ENCODE results near the gene POU2F2. TPM values are rescaled to one million over a fixed set of nuclear protein-coding genes. Genes with fewer than 3 reads are reported as not detected.

Gene POU2F2
- total RNA-seq, 1 experiment from 2014 or later: 2.9 TPM

GRCh38 chr19:42060117-42060516 is 72.1 kb downstream of the POU2F2 start:
- CTCF ChIA-PET: no interaction called here
- BruUV-seq (replicated peaks): no TSS peak

GRCh38 chr19:42059196-42059595 is 73.0 kb downstream of the POU2F2 start:
- intact Hi-C loops (cut with micrococcal nuclease; ENCODE audit: unreplicated experiment): no loop called here
- no peaks in the 10 kb centered on the region for H3K79me2 ChIP-seq (ENCODE audit: low read depth)
- H3F3A ChIP-seq (ENCODE audit: insufficient read depth, low read depth): 0 out of 2 replicates have a peak, but pooled peaks cover 8% of the 10 kb centered on the region
- no peak overlapping the region for H2AFZ ChIP-seq
- no peak overlapping the region for H3K4me3 ChIP-seq
- H3K4me1 ChIP-seq (replicated peaks; ENCODE audit: insufficient read depth): 0 out of 2 replicates have a peak, but pooled peaks cover 5% of the 10 kb centered on the region
- no peaks in the 10 kb centered on the region for H3K27me3 ChIP-seq (ENCODE audit: insufficient read depth, low read depth)
- POLR2A ChIA-PET (ENCODE audit: unreplicated experiment): no interaction called here
- H3K9me2 ChIP-seq (ENCODE audit: insufficient read depth): no peaks in the 10 kb centered on the region
- H3K36me3 ChIP-seq (ENCODE audit: low read depth): no peaks in the 10 kb centered on the region
- no peak for DNase-seq
- CTCF ChIA-PET: interaction anchor here (0.6 to 0.7 kb wide), 2 partner anchors 34 to 107 kb away, joined by 3 to 5 read pairs; no protein-coding TSS in a partner anchor
- H3K27ac ChIP-seq: no peak overlapping the region
- TF ChIP-seq EZH2 (IDR thresholded peaks at IDR 0.05; ENCODE audit: low read depth) (no peak), CTCF (conservative IDR thresholded peaks at IDR 0.05) (no peak)
- no TSS peak for BruUV-seq (replicated peaks)
- no peaks in the 10 kb centered on the region for H4K20me1 ChIP-seq (ENCODE audit: insufficient read depth)
- no peak overlapping the region for H3K4me2 ChIP-seq
- H3K9me3 ChIP-seq (ENCODE audit: insufficient read depth, low read depth): no peaks in the 10 kb centered on the region

More at GRCh38 chr19:42060117-42060516, 72.1 kb downstream of the POU2F2 start:
- Histone ChIP-seq H3K27ac (no peak overlapping the region), H3K9me2 (ENCODE audit: insufficient read depth) (no peaks in the 10 kb centered on the region), H3K79me2 (ENCODE audit: low read depth) (no peaks in the 10 kb centered on the region), H2AFZ (no peak overlapping the region), H3K9me3 (ENCODE audit: insufficient read depth, low read depth) (no peaks in the 10 kb centered on the region), H4K20me1 (ENCODE audit: insufficient read depth) (no peaks in the 10 kb centered on the region), H3F3A (ENCODE audit: insufficient read depth, low read depth) (0 out of 2 replicates have a peak, but pooled peaks cover 8% of the 10 kb centered on the region), H3K4me1 (replicated peaks; ENCODE audit: insufficient read depth) (0 out of 2 replicates have a peak, but pooled peaks cover 5% of the 10 kb centered on the region), H3K27me3 (ENCODE audit: insufficient read depth, low read depth) (no peaks in the 10 kb centered on the region), H3K4me2 (no peak overlapping the region), H3K36me3 (ENCODE audit: low read depth) (no peaks in the 10 kb centered on the region), H3K4me3 (no peak overlapping the region)
- intact Hi-C loops (cut with micrococcal nuclease; ENCODE audit: unreplicated experiment): no loop called here
- no peak for DNase-seq
- no peak for TF ChIP-seq EZH2 (IDR thresholded peaks at IDR 0.05; ENCODE audit: low read depth)
- no peak for TF ChIP-seq CTCF (conservative IDR thresholded peaks at IDR 0.05)
- POLR2A ChIA-PET (ENCODE audit: unreplicated experiment): no interaction called here

- DNase-seq: no peak
- Histone ChIP-seq H3F3A (ENCODE audit: insufficient read depth, low read depth) (peaks cover 14% of the 10 kb centered on the region), H3K4me3 (no peak overlapping the region), H3K27ac (no peak overlapping the region), H3K4me1 (replicated peaks; ENCODE audit: insufficient read depth) (peaks cover 17% of the 10 kb centered on the region), H3K4me2 (no peak overlapping the region), H4K20me1 (ENCODE audit: insufficient read depth) (no peaks in the 10 kb centered on the region), H3K36me3 (ENCODE audit: low read depth) (no peaks in the 10 kb centered on the region), H3K9me3 (ENCODE audit: insufficient read depth, low read depth) (no peaks in the 10 kb centered on the region), H3K27me3 (ENCODE audit: insufficient read depth, low read depth) (no peaks in the 10 kb centered on the region), H2AFZ (no peak overlapping the region), H3K79me2 (ENCODE audit: low read depth) (no peaks in the 10 kb centered on the region), H3K9me2 (ENCODE audit: insufficient read depth) (no peaks in the 10 kb centered on the region)
- intact Hi-C loops (cut with micrococcal nuclease; ENCODE audit: unreplicated experiment): no loop called here
- CTCF ChIA-PET: no interaction called here
- POLR2A ChIA-PET (ENCODE audit: unreplicated experiment): interaction anchor here (0.5 to 0.7 kb wide), 2 partner anchors 8 to 323 kb away, joined by 3 to 5 read pairs; no protein-coding TSS in a partner anchor
- no TSS peak for BruUV-seq (replicated peaks)
- TF ChIP-seq CTCF (conservative IDR thresholded peaks at IDR 0.05) (no peak), EZH2 (IDR thresholded peaks at IDR 0.05; ENCODE audit: low read depth) (no peak)
These were observed 74.4 kb downstream of the POU2F2 start for GRCh38 chr19:42057846-42058245.
